Endodermal cell (in vitro differentiated cells): Measurements from ENCODE around the gene CECR2. TPM values are rescaled to one million over a fixed set of nuclear protein-coding genes. Genes with fewer than 3 reads are reported as not detected.
A peak's percentile ranks its signal among the peaks of the same experiment; 100 is the strongest.

Experiments
- DNase-seq: peaks from one replicate; pipeline ENCODE4 v3.0.0-alpha.2; 2017
- H3K27ac ChIP-seq: 2 replicates; pipeline ENCODE4 v1.5.1; 2013; ENCODE audit warnings: mild to moderate bottlenecking, low read depth, low read length, moderate library complexity
- H3K27me3 ChIP-seq: 2 replicates; pipeline ENCODE4 v1.6.1; 2013; ENCODE audit warnings: mild to moderate bottlenecking, low read length, moderate library complexity; ENCODE audit not compliant: insufficient read depth, control insufficient read depth, poor library complexity, severe bottlenecking
- H3K36me3 ChIP-seq: 2 replicates; pipeline ENCODE4 v1.7.0; 2013; ENCODE audit warnings: mild to moderate bottlenecking, low read length, moderate library complexity; ENCODE audit not compliant: control insufficient read depth, insufficient read depth
- H3K4me1 ChIP-seq: one replicate; pipeline ENCODE4 v1.7.0; 2013; ENCODE audit warnings: low read length; ENCODE audit not compliant: control insufficient read depth, insufficient read depth
- H3K4me3 ChIP-seq: 2 replicates; pipeline ENCODE4 v1.5.1; 2013; ENCODE audit warnings: mild to moderate bottlenecking, low read length, moderate library complexity
- H3K9ac ChIP-seq: 2 replicates; pipeline ENCODE4 v1.6.1; 2013; ENCODE audit warnings: mild to moderate bottlenecking, low read length, moderate library complexity; ENCODE audit not compliant: poor library complexity, severe bottlenecking; ENCODE audit errors: extremely low read depth
- H3K9me3 ChIP-seq: 2 replicates; pipeline ENCODE4 v1.6.1; 2013; ENCODE audit warnings: mild to moderate bottlenecking, low read length, moderate library complexity; ENCODE audit not compliant: control insufficient read depth
- H3K27ac Mint-ChIP-seq: 2 replicates; pipeline ENCODE4 v1.8.0; 2020; ENCODE audit warnings: mixed read lengths
- H3K27me3 Mint-ChIP-seq: 2 replicates; pipeline ENCODE4 v1.8.0; 2021; ENCODE audit warnings: mild to moderate bottlenecking, mixed read lengths; ENCODE audit not compliant: insufficient read depth
- H3K36me3 Mint-ChIP-seq: 2 replicates; pipeline ENCODE4 v1.8.0; 2020; ENCODE audit warnings: low read depth, mixed read lengths
- H3K4me1 Mint-ChIP-seq: 2 replicates; pipeline ENCODE4 v1.8.0; 2020; ENCODE audit warnings: mixed read lengths
- H3K4me3 Mint-ChIP-seq: 2 replicates; pipeline ENCODE4 v1.8.0; 2020; ENCODE audit warnings: mild to moderate bottlenecking, moderate library complexity, mixed read lengths
- H3K9me3 Mint-ChIP-seq: 2 replicates; pipeline ENCODE4 v1.8.0; 2020; ENCODE audit warnings: mild to moderate bottlenecking, mixed read lengths
- WGBS, 2 experiments: methylation state at CpG; one replicate each; pipeline versions ENCODE4 v1.1.5 to v1.1.7; 2013; ENCODE audit warnings: missing lambda C conversion rate in 2 of 2, mixed read lengths in 1 of 2; ENCODE audit not compliant: insufficient coverage in 1 of 2, insufficient read length in 1 of 2; 5-methylcytosine and 5-hydroxymethylcytosine counted together
- total RNA-seq, 2 donors: library from RNA; stranded (reverse); fragmentation: NEBNext Ultra II Directional in 1 of 2; extraction: Animal tissue kit (Norgen Biotek cat#: 25700) in 1 of 2; gene quantifications; 2 replicates in 1 of 2; 3 replicates in 1 of 2; pipeline ENCODE4 v1.2.1, GENCODE V29; 2021
- TF ChIP-seq, protein P1 (sequence below): fragments of 200-600 bp; sonication (generic); conservative IDR thresholded peaks from 2 replicates; pipeline ENCODE4 v1.5.0; 2021; ENCODE audit warnings: antibody characterized with exemption, mild to moderate bottlenecking

Gene CECR2
- total RNA-seq, 2 donors from 2014 or later, result 98.9 to 105 TPM

DNA sequence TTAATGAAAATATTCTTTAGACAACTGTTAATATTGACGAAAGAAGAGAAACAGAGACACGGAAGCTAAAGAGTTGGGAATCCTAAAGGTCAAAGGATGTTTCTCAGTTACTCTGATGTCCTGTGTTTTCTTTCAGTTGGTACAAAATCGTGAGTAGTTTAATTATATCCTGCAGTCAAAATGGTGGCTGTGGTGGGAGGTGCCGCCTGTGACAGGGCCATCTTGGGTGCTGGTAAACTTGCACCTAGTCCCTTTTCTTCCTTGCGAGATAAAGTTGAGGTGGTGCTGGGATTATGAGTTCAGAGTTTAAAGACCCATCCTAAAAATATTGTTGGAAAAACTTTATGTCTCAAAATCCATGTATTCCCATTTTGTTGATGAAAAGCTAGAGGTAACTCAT, 2.2 kb downstream of the CECR2 start:
- TF ChIP-seq, protein P1, sequence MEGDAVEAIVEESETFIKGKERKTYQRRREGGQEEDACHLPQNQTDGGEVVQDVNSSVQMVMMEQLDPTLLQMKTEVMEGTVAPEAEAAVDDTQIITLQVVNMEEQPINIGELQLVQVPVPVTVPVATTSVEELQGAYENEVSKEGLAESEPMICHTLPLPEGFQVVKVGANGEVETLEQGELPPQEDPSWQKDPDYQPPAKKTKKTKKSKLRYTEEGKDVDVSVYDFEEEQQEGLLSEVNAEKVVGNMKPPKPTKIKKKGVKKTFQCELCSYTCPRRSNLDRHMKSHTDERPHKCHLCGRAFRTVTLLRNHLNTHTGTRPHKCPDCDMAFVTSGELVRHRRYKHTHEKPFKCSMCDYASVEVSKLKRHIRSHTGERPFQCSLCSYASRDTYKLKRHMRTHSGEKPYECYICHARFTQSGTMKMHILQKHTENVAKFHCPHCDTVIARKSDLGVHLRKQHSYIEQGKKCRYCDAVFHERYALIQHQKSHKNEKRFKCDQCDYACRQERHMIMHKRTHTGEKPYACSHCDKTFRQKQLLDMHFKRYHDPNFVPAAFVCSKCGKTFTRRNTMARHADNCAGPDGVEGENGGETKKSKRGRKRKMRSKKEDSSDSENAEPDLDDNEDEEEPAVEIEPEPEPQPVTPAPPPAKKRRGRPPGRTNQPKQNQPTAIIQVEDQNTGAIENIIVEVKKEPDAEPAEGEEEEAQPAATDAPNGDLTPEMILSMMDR, result no peak
- no peaks in the 10 kb centered on the region for H3K27me3 ChIP-seq
- H3K9me3 Mint-ChIP-seq, result no peaks in the 10 kb centered on the region
- H3K4me1 ChIP-seq, result no peaks in the 10 kb centered on the region
- no peak for DNase-seq
- H3K27ac Mint-ChIP-seq, result no peak overlapping the region
- H3K9ac ChIP-seq, result peak overlapping the region; percentile 93
- WGBS, 2 experiments, result 8 to 12% methylated on average over 4 of the region's 5 CpGs
- H3K27ac ChIP-seq, result no peak overlapping the region
- H3K4me3 ChIP-seq, result peak overlapping the region; percentile 99
- no peaks in the 10 kb centered on the region for H3K27me3 Mint-ChIP-seq
- H3K36me3 ChIP-seq, result no peaks in the 10 kb centered on the region
- no peaks in the 10 kb centered on the region for H3K36me3 Mint-ChIP-seq
- H3K4me1 Mint-ChIP-seq, result peaks cover 51% of the 10 kb centered on the region
- peak overlapping the region; percentile 71 for H3K4me3 Mint-ChIP-seq
- H3K9me3 ChIP-seq, result no peaks in the 10 kb centered on the region

DNA sequence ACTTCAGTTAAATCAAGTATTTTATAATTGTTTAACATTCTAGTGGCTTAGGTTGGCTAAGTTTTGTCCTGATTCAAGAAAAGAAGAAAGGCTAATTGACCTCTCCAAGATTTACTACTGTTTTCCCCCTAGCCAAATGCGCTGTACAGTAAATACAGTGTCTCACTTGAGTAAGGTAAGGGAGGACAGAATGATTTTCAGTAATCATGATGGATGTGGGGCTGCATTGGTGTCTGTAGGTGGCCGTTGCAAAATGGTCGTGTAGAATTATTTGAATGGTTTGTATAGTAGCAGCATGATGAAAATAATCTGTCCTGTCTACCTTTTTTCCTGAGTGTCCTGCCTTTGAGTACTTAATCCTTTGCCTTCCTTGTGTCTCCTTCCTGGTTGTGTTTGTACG, 4.6 kb downstream of the CECR2 start:
- peak overlapping the region; percentile 30 for H3K4me3 ChIP-seq
- Mint-ChIP-seq H3K36me3 (no peaks in the 10 kb centered on the region), H3K4me1 (peaks cover 52% of the 10 kb centered on the region), H3K27me3 (no peaks in the 10 kb centered on the region), H3K27ac (peak overlapping the region; percentile 12), H3K4me3 (no peak overlapping the region), H3K9me3 (no peaks in the 10 kb centered on the region)
- WGBS, 2 experiments, result 95 to 96% methylated on average over 3 to 4 of the region's 4 CpGs
- DNase-seq, result no peak
- H3K9me3 ChIP-seq, result no peaks in the 10 kb centered on the region
- no peaks in the 10 kb centered on the region for H3K4me1 ChIP-seq
- H3K36me3 ChIP-seq, result no peaks in the 10 kb centered on the region
- H3K27ac ChIP-seq, result no peak overlapping the region
- TF ChIP-seq, protein P1, result no peak
- no peaks in the 10 kb centered on the region for H3K27me3 ChIP-seq
- H3K9ac ChIP-seq, result no peak overlapping the region

DNA sequence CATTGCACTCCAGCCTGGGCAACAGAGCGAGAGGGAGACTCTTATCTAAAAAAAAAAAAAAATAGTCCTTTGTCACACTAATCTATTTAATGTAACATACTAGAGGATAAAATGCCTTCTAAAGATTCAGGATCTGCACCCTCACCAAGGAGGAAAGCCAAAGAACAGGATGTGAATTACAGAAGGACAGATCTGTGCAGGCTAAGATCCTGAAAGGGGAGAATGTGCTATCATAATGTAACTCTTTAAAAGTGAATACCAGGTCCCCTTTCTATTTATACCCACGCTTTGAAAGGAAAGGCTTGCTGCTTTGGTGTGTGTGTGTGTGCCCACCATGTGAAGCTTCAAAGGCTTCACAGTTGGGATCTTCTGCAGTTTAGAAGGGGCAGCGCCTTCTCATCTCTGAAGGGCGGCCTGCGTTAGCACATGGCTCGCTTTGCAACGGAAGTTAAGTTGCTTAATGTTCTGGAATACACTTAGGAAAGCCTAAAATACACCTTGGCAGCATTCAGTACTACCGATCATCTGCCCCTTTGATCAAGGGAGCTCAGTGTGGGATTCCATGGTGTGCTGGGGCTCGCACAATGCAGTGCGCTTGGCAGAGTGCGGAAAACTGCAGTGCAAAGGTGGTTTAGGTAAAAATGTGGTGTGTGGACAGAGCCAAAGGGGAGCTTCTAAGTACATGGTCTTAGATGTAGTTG, 6.8 kb downstream of the CECR2 start:
- DNase-seq, result no peak
- no peaks in the 10 kb centered on the region for H3K36me3 Mint-ChIP-seq
- H3K36me3 ChIP-seq, result no peaks in the 10 kb centered on the region
- no peaks in the 10 kb centered on the region for H3K27me3 ChIP-seq
- TF ChIP-seq, protein P1, result no peak
- H3K27ac ChIP-seq, result peak overlapping the region; percentile 0
- H3K4me3 Mint-ChIP-seq, result no peak overlapping the region
- H3K9me3 Mint-ChIP-seq, result no peaks in the 10 kb centered on the region
- 77 to 87% methylated on average over 8 to 10 of the region's 11 CpGs for WGBS, 2 experiments
- H3K4me3 ChIP-seq, result no peak overlapping the region
- no peaks in the 10 kb centered on the region for H3K9me3 ChIP-seq
- no peak overlapping the region for H3K9ac ChIP-seq
- peak overlapping the region; percentile 28 for H3K27ac Mint-ChIP-seq
- H3K4me1 ChIP-seq, result no peaks in the 10 kb centered on the region
- peaks cover 73% of the 10 kb centered on the region for H3K4me1 Mint-ChIP-seq
- no peaks in the 10 kb centered on the region for H3K27me3 Mint-ChIP-seq
